Hair follicle dermal papilla cell (primary cell): ENCODE measurements around the gene SDC4. TPM values are rescaled to one million over a fixed set of nuclear protein-coding genes. Genes with fewer than 3 reads are reported as not detected.

Experiments used
- total RNA-seq: library from RNA; depleted of rRNA; stranded (reverse); fragments of >200 nt; gene quantifications from 2 replicates; pipeline ENCODE4 v1.2.3, GENCODE V29; 2012

The SDC4 gene, protein sequence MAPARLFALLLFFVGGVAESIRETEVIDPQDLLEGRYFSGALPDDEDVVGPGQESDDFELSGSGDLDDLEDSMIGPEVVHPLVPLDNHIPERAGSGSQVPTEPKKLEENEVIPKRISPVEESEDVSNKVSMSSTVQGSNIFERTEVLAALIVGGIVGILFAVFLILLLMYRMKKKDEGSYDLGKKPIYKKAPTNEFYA
- total RNA-seq = 170 and 210 TPM in 2 replicates

DNA sequence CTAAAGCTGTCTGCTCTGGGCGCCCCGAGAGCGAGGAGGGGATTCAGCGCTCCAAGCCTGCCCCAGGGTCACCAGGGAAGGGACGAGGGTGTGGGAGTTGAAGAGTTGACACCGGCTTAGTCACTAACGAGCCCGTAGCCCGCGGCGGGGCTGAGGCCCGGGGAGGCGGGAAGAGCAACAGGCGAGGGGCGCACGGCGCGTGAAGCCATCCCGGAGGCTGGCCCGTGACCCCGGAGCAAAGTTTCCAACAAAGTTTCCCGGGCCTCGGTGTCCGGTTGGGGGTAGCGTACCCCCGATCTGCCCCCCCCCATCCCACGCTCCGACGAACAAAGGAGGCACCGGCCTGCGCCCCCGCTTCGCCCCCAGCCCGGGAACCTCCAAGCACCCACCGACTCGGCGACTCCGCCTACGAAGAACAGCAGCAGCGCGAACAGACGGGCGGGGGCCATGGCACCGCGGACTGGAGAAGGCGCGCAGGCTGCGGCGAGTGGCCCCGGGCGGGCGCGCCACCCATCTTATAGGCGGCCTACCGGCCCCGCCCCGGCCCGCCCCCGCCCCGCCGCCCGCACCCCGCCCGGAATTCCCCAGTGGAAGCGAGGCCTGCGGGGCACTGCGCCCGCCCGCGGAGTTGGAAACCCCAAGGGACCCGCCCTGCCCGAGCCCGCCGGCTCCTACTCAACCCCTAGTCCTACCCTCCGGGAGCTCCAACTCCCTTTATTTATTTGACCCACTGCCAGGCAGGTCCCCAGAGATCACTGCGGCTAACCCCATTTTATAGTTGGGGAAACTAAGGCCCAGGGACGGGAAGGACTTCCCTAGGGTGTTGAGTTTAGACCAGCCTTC lies at the start of gene SDC4:
Gene SDC4 (minus strand): TSS at position 489 of the 843 bp plus-strand sequence. CDS start 40 bp downstream, at position 449.

DNA sequence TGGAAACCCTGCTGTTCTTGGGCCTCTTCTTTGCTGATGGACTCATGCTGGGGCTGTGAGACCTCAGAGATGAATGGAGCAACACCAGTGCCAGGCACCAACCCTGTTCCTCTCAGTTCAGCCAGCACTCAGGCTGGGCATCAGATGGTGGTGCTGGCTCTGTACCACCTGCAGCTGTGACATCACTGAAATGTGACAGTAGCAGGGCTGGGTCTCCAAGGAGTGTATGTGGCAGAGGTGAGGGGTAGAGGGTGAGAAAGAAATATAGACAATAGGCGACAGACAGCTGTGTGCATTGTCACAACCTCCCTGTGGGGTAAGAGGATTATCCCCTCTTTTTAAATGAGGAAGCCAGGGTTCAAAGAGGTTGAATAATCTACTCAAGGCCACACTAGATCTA lies 30.0 kb upstream of the SDC4 start, which contains the start of gene TP53TG5:
Gene TP53TG5 (minus strand): TSS at position 135 of the 400 bp plus-strand sequence. CDS start 89 bp downstream, at position 46.

DNA sequence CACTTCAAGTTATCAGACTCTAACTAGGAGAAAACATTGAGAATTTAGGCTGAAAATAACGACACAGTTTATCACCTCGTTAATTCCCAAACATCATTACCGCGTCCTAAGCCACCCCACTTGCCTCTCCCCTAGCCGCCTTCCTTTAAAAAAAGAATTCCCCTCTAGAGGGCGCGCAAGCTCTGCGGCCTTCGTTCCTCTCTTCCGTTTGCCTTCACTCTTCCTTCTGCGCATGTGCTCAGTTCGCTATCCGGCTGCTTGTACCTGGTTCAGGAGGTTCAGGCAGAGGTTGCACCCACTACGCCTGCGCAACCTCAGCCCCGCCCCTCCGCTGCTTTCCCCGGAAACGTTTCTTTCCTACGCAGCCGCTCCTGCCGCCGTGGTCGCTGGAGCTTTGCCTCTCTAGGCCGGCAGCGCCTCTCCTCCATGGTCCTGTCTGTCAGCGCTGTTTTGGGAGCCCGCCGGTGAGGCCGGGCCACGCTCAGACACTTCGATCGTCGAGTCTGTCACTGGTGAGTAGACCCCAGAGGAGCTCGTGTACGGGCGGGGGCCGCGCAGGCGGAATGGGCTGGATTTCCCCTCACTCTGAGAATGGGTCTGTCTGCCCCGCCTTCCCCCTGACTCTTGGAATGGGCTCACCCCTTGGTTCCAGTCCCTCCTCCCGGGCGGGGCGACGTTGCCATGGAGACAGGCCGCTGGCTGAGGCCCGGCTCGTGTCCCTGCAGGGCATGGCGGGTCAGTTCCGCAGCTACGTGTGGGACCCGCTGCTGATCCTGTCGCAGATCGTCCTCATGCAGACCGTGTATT lies 14.8 kb upstream of the SDC4 start, which contains the start of gene SYS1:
Gene SYS1 (plus strand): TSS at position 353 of the 807 bp plus-strand sequence. CDS start 376 bp downstream, at position 729.

DNA sequence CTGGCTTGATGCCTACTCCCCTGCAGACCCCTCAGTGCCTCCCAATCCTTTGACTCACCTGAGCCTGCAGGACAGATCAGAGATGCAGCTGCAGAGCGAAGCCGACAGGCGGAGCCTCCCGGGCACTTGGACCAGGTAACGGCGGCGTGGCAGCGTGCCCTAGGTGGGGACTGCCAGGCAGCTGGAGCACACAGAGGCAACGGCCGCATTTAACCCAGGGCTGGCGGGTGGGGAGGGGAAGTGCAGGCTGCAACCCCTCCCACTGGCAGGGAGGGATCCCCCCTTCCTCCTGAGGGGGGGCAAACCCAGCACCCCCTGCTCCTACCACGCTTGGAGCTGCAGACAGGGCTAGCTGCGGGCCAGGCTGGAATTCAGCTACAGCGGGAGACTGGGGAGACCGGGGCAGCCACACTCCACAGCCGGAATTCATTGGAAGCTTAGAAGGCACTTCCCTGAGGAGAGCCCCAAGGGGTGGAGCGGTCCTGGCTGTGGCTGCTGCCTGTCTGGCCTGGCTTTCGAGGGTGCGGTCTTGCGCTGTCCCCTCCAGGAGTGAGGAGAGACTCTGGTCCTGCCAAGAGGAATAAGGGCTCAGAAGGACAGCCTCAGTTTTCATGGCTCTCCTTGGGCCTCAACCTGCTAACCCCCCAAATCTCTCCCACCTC lies 40.0 kb downstream of the SDC4 start, which contains the start of gene MATN4:
Gene MATN4 (minus strand): TSS at position 183 of the 662 bp plus-strand sequence. CDS start 2,717 bp downstream, outside the sequence.

DNA sequence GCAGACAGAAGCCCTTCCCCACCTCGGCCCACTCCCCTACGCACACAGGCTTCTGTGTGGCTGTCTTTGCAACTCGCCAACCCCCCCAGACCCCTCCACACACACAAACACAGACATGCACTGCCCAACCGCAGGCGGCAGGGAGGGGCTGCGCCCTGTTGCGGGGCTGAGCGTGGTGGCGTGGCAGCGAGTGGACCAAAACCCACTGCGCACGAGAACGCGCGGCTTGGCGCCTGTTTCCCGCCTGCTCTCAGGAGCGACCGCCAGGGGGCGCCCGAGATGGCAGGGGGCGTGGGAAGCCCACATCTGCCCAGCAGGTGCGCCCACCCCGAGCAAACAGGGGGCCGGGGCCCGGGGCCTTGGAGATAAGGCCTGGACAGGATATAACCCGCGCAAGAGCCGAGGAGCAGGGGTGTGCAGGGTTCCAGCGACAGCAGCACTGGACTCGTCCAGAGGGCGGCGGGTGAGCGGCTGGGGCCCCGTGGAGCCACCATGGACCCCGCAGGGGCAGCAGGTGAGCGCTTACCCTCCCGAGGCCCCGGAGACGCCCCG lies 41.7 kb downstream of the SDC4 start, which contains the start of gene RBPJL:
Gene RBPJL (plus strand): TSS at position 410 of the 552 bp plus-strand sequence. CDS start 83 bp downstream, at position 493.

Other genes with a start within 250 kb of the SDC4 start
- 5.3 and 5.5 TPM in 2 replicates for gene KCNS1, start 247.3 kb downstream of the SDC4 start, total RNA-seq
- gene WFDC5, start 233.2 kb downstream of the SDC4 start, total RNA-seq = not detected in 2 replicates
- gene WFDC12, start 224.0 kb downstream of the SDC4 start, total RNA-seq = not detected in 2 replicates
- not detected in 2 replicates for gene PI3, start 173.5 kb downstream of the SDC4 start, total RNA-seq
- gene SEMG1, start 141.4 kb downstream of the SDC4 start, total RNA-seq = not detected in 2 replicates
- not detected in 2 replicates for gene SEMG2, start 127.1 kb downstream of the SDC4 start, total RNA-seq
- not detected in 2 replicates for gene SLPI, start 93.9 kb downstream of the SDC4 start, total RNA-seq
- not detected in 2 replicates for gene RBPJL, start 41.6 kb downstream of the SDC4 start, total RNA-seq
- not detected in 2 replicates for gene MATN4, start 40.1 kb downstream of the SDC4 start, total RNA-seq
- gene SYS1, start 14.7 kb upstream of the SDC4 start, total RNA-seq = 32.5 and 33.3 TPM in 2 replicates
- not detected in 2 replicates for gene TP53TG5, start 29.9 kb upstream of the SDC4 start, total RNA-seq
- gene DBNDD2, start 59.9 kb upstream of the SDC4 start, total RNA-seq = 3.9 and 10.2 TPM in 2 replicates
- gene PIGT, start 67.7 kb upstream of the SDC4 start, total RNA-seq = 51.0 and 63.4 TPM in 2 replicates
- not detected in 2 replicates for gene WFDC2, start 121.3 kb upstream of the SDC4 start, total RNA-seq
- gene SPINT3, start 167.2 kb upstream of the SDC4 start, total RNA-seq = not detected in 2 replicates
- not detected in 2 replicates for gene WFDC6, start 191.1 kb upstream of the SDC4 start, total RNA-seq
- not detected in 2 replicates for gene EPPIN, start 199.0 kb upstream of the SDC4 start, total RNA-seq
- gene WFDC8, start 230.9 kb upstream of the SDC4 start, total RNA-seq = not detected in 2 replicates